Measurements from ENCODE around the gene PLCB4. TPM values are rescaled to one million over a fixed set of nuclear protein-coding genes. Genes with fewer than 3 reads are reported as not detected.

PLCB4 gene
- total and polyA plus RNA-seq, 7 donors, result 9.7 to 21.0 (median 12.4) TPM

- no peak overlapping the region for H3K27ac ChIP-seq
- DNase-seq, result peak; percentile 82
- intact Hi-C loops (cut with DNase I), result loop anchor here (10.0 kb wide), 1 partner anchor 638 kb away; no protein-coding TSS in a partner anchor
- H3K4me1 ChIP-seq, result no peaks in the 10 kb centered on the region
- TF ChIP-seq POLR2A (IDR thresholded peaks at IDR 0.05) (no peak), POLR2AphosphoS5 (IDR thresholded peaks at IDR 0.05) (no peak), EP300 (IDR thresholded peaks at IDR 0.05) (no peak)
- TF ChIP-seq, protein P1, sequence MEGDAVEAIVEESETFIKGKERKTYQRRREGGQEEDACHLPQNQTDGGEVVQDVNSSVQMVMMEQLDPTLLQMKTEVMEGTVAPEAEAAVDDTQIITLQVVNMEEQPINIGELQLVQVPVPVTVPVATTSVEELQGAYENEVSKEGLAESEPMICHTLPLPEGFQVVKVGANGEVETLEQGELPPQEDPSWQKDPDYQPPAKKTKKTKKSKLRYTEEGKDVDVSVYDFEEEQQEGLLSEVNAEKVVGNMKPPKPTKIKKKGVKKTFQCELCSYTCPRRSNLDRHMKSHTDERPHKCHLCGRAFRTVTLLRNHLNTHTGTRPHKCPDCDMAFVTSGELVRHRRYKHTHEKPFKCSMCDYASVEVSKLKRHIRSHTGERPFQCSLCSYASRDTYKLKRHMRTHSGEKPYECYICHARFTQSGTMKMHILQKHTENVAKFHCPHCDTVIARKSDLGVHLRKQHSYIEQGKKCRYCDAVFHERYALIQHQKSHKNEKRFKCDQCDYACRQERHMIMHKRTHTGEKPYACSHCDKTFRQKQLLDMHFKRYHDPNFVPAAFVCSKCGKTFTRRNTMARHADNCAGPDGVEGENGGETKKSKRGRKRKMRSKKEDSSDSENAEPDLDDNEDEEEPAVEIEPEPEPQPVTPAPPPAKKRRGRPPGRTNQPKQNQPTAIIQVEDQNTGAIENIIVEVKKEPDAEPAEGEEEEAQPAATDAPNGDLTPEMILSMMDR (IDR thresholded peaks at IDR 0.05), result peak; percentile 43 to 65 (median 45)
- H3K4me3 ChIP-seq, result no peak overlapping the region
- WGBS, 2 donors, result 52 to 53% methylated on average over 4 of the region's 4 CpGs
- H3K9me3 ChIP-seq, result no peaks in the 10 kb centered on the region
- H3K27me3 ChIP-seq, result no peaks in the 10 kb centered on the region
- peaks cover 0 to 6% (median 0%) of the 10 kb centered on the region in 4 donors for H3K36me3 ChIP-seq
Observed at GRCh38 chr20:9392892-9393857, 324.3 kb downstream of the PLCB4 start.

GRCh38 chr20:9395971-9396370, 327.1 kb downstream of the PLCB4 start:
- Histone ChIP-seq H3K27me3 (no peaks in the 10 kb centered on the region), H3K36me3 (peaks cover 0 to 2% (median 0%) of the 10 kb centered on the region in 4 donors), H3K4me3 (no peak overlapping the region), H3K4me1 (no peaks in the 10 kb centered on the region), H3K27ac (no peak overlapping the region), H3K9me3 (no peaks in the 10 kb centered on the region)
- no peak for TF ChIP-seq POLR2AphosphoS5 (IDR thresholded peaks at IDR 0.05)
- TF ChIP-seq POLR2A (IDR thresholded peaks at IDR 0.05), result no peak
- TF ChIP-seq EP300 (IDR thresholded peaks at IDR 0.05), result no peak
- TF ChIP-seq, protein P1 (IDR thresholded peaks at IDR 0.05), result no peak
- 65 to 70% methylated on average over 1 of the region's 1 CpG for WGBS, 2 donors
- DNase-seq, result no peak
- intact Hi-C loops (cut with DNase I), result loop anchor here (10.0 kb wide), 1 partner anchor 641 kb away; no protein-coding TSS in a partner anchor

- TF ChIP-seq EP300 (IDR thresholded peaks at IDR 0.05), result no peak
- no peak for TF ChIP-seq POLR2AphosphoS5 (IDR thresholded peaks at IDR 0.05)
- TF ChIP-seq POLR2A (IDR thresholded peaks at IDR 0.05), result no peak
- TF ChIP-seq, protein P1 (IDR thresholded peaks at IDR 0.05), result no peak
- no peak for DNase-seq
- no peaks in the 10 kb centered on the region for H3K27me3 ChIP-seq
- WGBS, 2 donors, result 74 to 77% methylated on average over 8 of the region's 8 CpGs
- peaks cover 0 to 16% (median 0%) of the 10 kb centered on the region in 4 donors for H3K36me3 ChIP-seq
- intact Hi-C loops (cut with DNase I), result loop anchor here (10.0 kb wide), 1 partner anchor 643 kb away; no protein-coding TSS in a partner anchor
- no peaks in the 10 kb centered on the region for H3K4me1 ChIP-seq
- H3K9me3 ChIP-seq, result no peaks in the 10 kb centered on the region
- H3K4me3 ChIP-seq, result no peak overlapping the region
- H3K27ac ChIP-seq, result no peak overlapping the region
Observed at GRCh38 chr20:9397928-9398327, 329.0 kb downstream of the PLCB4 start.

GRCh38 chr20:9398882-9399281, 330.0 kb downstream of the PLCB4 start:
- no peak for TF ChIP-seq POLR2A (IDR thresholded peaks at IDR 0.05)
- no peak for TF ChIP-seq POLR2AphosphoS5 (IDR thresholded peaks at IDR 0.05)
- TF ChIP-seq, protein P1 (IDR thresholded peaks at IDR 0.05), result no peak
- TF ChIP-seq EP300 (IDR thresholded peaks at IDR 0.05), result no peak
- H3K9me3 ChIP-seq, result no peaks in the 10 kb centered on the region
- H3K27me3 ChIP-seq, result no peaks in the 10 kb centered on the region
- no peak overlapping the region for H3K27ac ChIP-seq
- intact Hi-C loops (cut with DNase I), result loop anchor here (10.0 kb wide), 1 partner anchor 644 kb away; no protein-coding TSS in a partner anchor
- WGBS, 2 donors, result 69 to 92% methylated on average over 4 of the region's 4 CpGs
- no peak overlapping the region for H3K4me3 ChIP-seq
- no peak for DNase-seq
- H3K36me3 ChIP-seq, result peaks cover 0 to 19% (median 0%) of the 10 kb centered on the region in 4 donors
- H3K4me1 ChIP-seq, result no peaks in the 10 kb centered on the region
